Gastrocnemius medialis (tissue), 4 donors: ENCODE measurements around the gene VRK2.

ENCODE experiments used
- CTCF ChIP-seq, 5 experiments: fragments of 450-650 bp in 3 of 5; fragments of 200-600 bp in 2 of 5; sonication (generic) in 2 of 5; IDR thresholded peaks in 4 of 5; conservative IDR thresholded peaks in 1 of 5; 1 replicate in 4 of 5; 2 replicates in 1 of 5; pipeline ENCODE4 v1.5.1; 2016 to 2019; ENCODE audit warnings: antibody characterized with exemption in 5 of 5, mild to moderate bottlenecking in 3 of 5, moderate library complexity in 3 of 5
- POLR2A ChIP-seq, 2 donors: fragments of 450-650 bp; IDR thresholded peaks; one replicate each; pipeline ENCODE4 v1.6.1; 2017; ENCODE audit warnings: antibody characterized with exemption in 2 of 2, mild to moderate bottlenecking in 2 of 2, moderate library complexity in 2 of 2

- TF ChIP-seq POLR2A (IDR thresholded peaks at IDR 0.05) (no peak), CTCF (IDR thresholded peaks at IDR 0.05 in 4 of 5, conservative IDR thresholded peaks at IDR 0.05 in 1 of 5) (no peak)
Observed at GRCh38 chr2:58182527-58182926, 135.9 kb downstream of the VRK2 start.
